ENCODE measurements around the gene PKD1L1. TPM values are rescaled to one million over a fixed set of nuclear protein-coding genes. Genes with fewer than 3 reads are reported as not detected.

Gene PKD1L1
- polyA plus RNA-seq, 2 of the 4 experiments (the other 2 are of a cell fraction), result 0.21 TPM

- TF ChIP-seq CBX8 (IDR thresholded peaks at IDR 0.05) (no peak), MAX (IDR thresholded peaks at IDR 0.05) (no peak), RAD21 (conservative IDR thresholded peaks at IDR 0.05 in 1 of 2, IDR thresholded peaks at IDR 0.05 in 1 of 2) (no peak), ZSCAN20 (CRISPR knock-in tag; IDR thresholded peaks at IDR 0.05) (no peak), SREBF2 (IDR thresholded peaks at IDR 0.05) (no peak), USF2 (IDR thresholded peaks at IDR 0.05) (no peak), CHD4 (IDR thresholded peaks at IDR 0.05; ENCODE audit: borderline replicate concordance) (no peak), HMGXB4 (CRISPR knock-in tag; IDR thresholded peaks at IDR 0.05; ENCODE audit: borderline replicate concordance) (no peak), EHF (CRISPR knock-in tag; IDR thresholded peaks at IDR 0.05) (no peak), CEBPB (IDR thresholded peaks at IDR 0.05) (no peak), EHMT2 (IDR thresholded peaks at IDR 0.05; ENCODE audit: low read depth) (no peak), FOXS1 (CRISPR knock-in tag; IDR thresholded peaks at IDR 0.05) (no peak)
These were observed 200.2 kb downstream of the PKD1L1 start (continued) for GRCh38 chr7:47748041-47748440.

GRCh38 chr7:47747160-47747559 is 201.1 kb downstream of the PKD1L1 start:
- TF ChIP-seq FOSL2 (IDR thresholded peaks at IDR 0.05), result no peak
- no peak for TF ChIP-seq FOSL2 (CRISPR knock-in tag; IDR thresholded peaks at IDR 0.05)
- TF ChIP-seq ESRRA (IDR thresholded peaks at IDR 0.05; ENCODE audit: borderline replicate concordance, low read length), result no peak
- TF ChIP-seq HOXB13 (CRISPR knock-in tag; IDR thresholded peaks at IDR 0.05; ENCODE audit: low read depth), result no peak
- no peak for TF ChIP-seq POLR2AphosphoS2 (conservative IDR thresholded peaks at IDR 0.05; ENCODE audit: low read length)
- no peak for TF ChIP-seq EHF (CRISPR knock-in tag; IDR thresholded peaks at IDR 0.05)
- Histone ChIP-seq H3K27ac (peak overlapping the region in 1 of 2 experiments; percentile 58; a peak in 3 of 6 replicates), H3K4me2 (no peak overlapping the region), H3K9me3 (no peaks in the 10 kb centered on the region), H3K4me3 (no peak overlapping the region), H3K4me1 (no peaks in the 10 kb centered on the region)
- POLR2A ChIA-PET, result no interaction called here
- ATAC-seq (no peak), FAIRE-seq (no peak), DNase-seq (ENCODE audit: low read depth in 1 of 2, low spot score in 1 of 2) (no peak)
- WGBS (ENCODE audit: missing lambda C conversion rate), result 91% methylated on average over 6 of the region's 6 CpGs
- CTCF ChIA-PET, result interaction anchor here (1.2 kb wide), 1 partner anchor 72 kb away, joined by 3 read pairs; no protein-coding TSS in a partner anchor

- H3K27ac ChIP-seq, result peak overlapping the region in 1 of 2 experiments; percentile 58; a peak in 3 of 6 replicates
- no peak for DNase-seq (ENCODE audit: low read depth in 1 of 2, low spot score in 1 of 2)
- ChIA-PET CTCF (interaction anchor here (1.2 to 1.6 kb wide), 2 partner anchors 73 to 91 kb away, joined by 3 to 5 read pairs; no protein-coding TSS in a partner anchor), POLR2A (no interaction called here)
- H3K9me3 ChIP-seq, result no peaks in the 10 kb centered on the region
- 82% methylated on average over 3 of the region's 4 CpGs for WGBS (ENCODE audit: missing lambda C conversion rate)
- no peak for TF ChIP-seq BCL3 (IDR thresholded peaks at IDR 0.05)
- no peak for TF ChIP-seq CHD2 (IDR thresholded peaks at IDR 0.05; ENCODE audit: low read length, partially characterized antibody)
- TF ChIP-seq NFE2L2 (conservative IDR thresholded peaks at IDR 0.05; ENCODE audit: low read length), result no peak
- no peak for TF ChIP-seq CHD4 (IDR thresholded peaks at IDR 0.05; ENCODE audit: borderline replicate concordance)
- no peak for TF ChIP-seq FOXS1 (CRISPR knock-in tag; IDR thresholded peaks at IDR 0.05)
- TF ChIP-seq KDM1A (IDR thresholded peaks at IDR 0.05; ENCODE audit: low read depth), result no peak
- TF ChIP-seq EP300 (IDR thresholded peaks at IDR 0.05), result no peak
- TF ChIP-seq MAX (IDR thresholded peaks at IDR 0.05), result no peak
- no peak for TF ChIP-seq JUNB (IDR thresholded peaks at IDR 0.05)
- TF ChIP-seq KDM5A (IDR thresholded peaks at IDR 0.05), result no peak
- TF ChIP-seq POLR2AphosphoS2 (conservative IDR thresholded peaks at IDR 0.05; ENCODE audit: low read length), result no peak
- TF ChIP-seq MYC (IDR thresholded peaks at IDR 0.05; ENCODE audit: borderline replicate concordance, low read length), result no peak
- no peak for TF ChIP-seq ZC3H11A (IDR thresholded peaks at IDR 0.05)
- no peak for TF ChIP-seq E2F6 (IDR thresholded peaks at IDR 0.05; ENCODE audit: borderline replicate concordance, low read depth)
- TF ChIP-seq ESRRA (IDR thresholded peaks at IDR 0.05; ENCODE audit: borderline replicate concordance, low read length), result no peak
- TF ChIP-seq HDAC2 (IDR thresholded peaks at IDR 0.05), result no peak
- TF ChIP-seq PHF8 (IDR thresholded peaks at IDR 0.05; ENCODE audit: borderline replicate concordance, low read depth), result no peak
- TF ChIP-seq ATOH8 (CRISPR knock-in tag; IDR thresholded peaks at IDR 0.05; ENCODE audit: low read depth), result no peak
- no peak for FAIRE-seq
- no peaks in the 10 kb centered on the region for H3K4me1 ChIP-seq
- ATAC-seq, result no peak
- H3K4me2 ChIP-seq, result no peak overlapping the region
- no peak overlapping the region for H3K4me3 ChIP-seq
These were observed 201.8 kb downstream of the PKD1L1 start for GRCh38 chr7:47746468-47746867.
